NCI-H345 treated with DMSO at 0.1 percent for 48 hours (cell line): ENCODE data around the gene NLRC3.

ENCODE experiments used
- DNase-seq: peaks from one replicate; lab custom pipeline; 2025; ENCODE audit not compliant: unreplicated experiment; lab: John Stamatoyannopoulos, UW

NLRC3 gene

DNA sequence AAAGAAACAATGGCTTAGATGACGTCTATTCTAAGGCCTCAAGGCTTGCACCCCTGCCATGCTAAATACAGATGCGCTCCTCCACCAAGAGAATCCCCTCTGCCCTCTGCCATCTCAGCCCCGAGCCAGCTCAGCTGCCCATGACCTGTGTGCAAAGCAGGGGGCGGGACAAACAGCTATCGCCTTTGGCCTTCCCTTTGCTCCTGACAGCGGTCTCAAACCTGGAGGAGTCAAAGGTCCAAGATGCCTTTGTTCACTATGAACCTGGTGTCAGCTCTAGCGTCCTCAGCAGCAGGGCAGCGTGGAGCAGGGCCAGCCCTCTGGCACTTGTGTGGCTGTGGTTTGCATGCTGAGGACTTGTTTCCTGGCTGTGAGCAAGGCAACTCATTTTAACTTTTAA, 21.9 kb upstream of the NLRC3 start:
- DNase-seq: no peak

GRCh38 chr16:3598236-3598635, 21.0 kb upstream of the NLRC3 start:
- DNase-seq: no peak

GRCh38 chr16:3597676-3598075, 20.5 kb upstream of the NLRC3 start:
- no peak for DNase-seq

GRCh38 chr16:3597226-3597625, 20.0 kb upstream of the NLRC3 start:
- DNase-seq: no peak

- DNase-seq: no peak
These were observed 19.1 kb upstream of the NLRC3 start for GRCh38 chr16:3596101-3596861.

- DNase-seq: no peak
These were observed 18.4 kb upstream of the NLRC3 start for GRCh38 chr16:3595521-3596021.

DNA sequence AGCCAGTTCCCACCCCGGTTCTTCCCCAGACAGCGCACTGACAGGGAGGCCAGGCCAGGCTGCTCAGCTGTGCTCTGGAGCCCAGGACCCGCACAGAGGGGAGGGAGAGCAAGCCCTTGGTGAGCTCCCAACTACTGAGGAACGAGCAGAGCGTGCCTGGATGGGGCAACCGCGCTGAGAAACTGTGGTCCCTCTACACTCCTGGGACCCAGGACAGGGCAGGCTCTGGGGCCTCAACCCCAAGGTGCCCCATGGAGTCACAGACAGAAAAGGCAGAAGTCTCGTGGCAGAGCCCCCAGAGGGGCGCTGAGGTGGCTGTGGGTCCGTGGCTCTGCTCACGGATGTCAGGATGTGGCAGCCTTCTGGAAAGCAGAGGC, 17.9 kb upstream of the NLRC3 start:
- DNase-seq: no peak

DNA sequence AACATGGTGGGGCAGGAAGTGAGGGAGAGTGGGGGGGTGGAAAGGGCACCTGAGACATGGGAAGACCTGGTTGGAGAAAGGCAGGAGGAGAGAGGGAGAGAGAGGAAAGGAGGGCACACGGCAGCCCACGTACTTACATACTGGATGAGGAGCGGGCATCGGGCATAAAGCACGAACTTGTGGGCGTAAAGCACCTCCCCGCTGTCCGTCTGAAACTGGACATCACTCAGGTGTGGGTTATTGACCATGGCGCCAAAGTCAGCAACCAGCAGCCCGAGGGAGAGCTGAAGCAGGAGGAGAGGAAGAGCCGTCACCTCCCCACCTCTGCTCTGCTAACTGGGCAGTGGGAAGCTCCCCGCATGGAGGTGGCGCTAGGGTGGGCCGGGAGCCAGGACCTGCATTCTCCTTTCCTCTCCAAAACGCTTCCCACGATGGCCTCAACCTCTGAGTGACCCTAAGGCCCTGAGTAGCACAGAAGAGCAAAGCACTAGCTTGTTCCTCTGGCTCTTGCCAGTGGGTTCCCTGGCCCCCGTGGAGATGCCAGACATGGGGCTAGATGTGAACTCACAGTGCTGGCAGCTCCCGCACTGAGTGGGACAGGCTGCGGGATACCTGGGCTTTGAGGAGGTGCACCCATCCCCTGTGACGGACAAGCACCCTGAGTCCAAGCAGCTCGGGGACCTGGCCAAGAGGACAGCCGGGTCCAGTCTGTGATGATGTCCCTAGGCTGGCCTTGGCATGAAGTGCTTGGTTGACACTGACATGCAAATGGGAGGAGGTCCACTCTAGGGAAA, 17.3 kb upstream of the NLRC3 start:
- DNase-seq: no peak

- no peak for DNase-seq
These were observed 15.4 kb upstream of the NLRC3 start for GRCh38 chr16:3592559-3592958.

DNA sequence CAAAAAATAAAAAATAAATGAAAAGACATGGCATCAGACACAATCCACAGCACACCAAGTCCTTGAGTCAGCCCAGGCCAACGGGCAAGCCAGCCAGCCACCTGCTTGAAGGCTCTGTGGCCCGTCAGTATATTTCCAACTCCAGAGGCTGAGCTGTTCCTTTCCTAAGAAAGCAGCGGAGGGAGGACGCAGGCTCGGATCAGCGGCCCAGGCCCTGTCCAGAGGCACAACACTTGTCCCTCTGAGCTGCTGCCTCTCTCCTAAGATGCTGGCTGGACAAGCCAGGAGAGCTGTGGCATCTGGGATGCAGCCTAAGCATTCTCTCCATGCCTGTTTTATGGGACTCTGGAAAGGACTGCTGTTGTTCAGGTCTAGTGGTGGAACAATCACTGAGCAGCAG, 14.8 kb upstream of the NLRC3 start:
- DNase-seq: no peak

GRCh38 chr16:3591436-3591803, 14.2 kb upstream of the NLRC3 start:
- no peak for DNase-seq

DNA sequence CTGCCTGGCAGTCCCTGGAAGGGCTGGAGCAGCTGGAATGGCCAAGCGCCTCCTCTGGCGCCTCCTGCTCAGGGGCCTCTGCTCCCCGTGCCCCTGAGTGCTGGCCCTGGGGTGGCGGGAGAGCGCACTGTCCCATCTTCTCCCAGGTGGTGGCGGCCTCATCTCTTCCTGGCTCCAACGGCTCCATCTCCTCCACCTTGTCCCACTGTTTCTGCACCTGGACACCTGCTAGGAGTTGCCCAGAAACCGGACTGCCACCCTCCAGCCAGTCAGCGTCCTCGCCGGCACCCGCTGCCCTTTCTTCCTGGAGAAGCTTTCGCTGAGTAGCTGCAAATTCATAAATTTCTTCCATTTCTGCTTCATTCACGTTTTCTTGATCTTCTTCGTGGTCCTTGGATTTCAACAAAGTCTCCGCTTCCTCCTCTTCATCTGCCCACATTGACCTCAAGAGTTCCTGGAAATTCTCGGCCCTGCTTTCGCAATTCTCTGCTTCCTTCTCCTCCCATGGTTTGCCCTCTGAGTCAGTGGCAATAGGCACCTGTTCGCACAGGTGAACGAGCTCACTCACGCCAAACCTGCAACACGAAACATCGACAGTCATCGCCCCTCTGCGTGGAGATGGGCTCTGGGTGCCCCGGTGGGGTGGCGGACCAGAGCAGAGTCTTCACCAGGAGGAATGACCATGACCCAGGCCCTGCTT, 13.7 kb upstream of the NLRC3 start:
- no peak for DNase-seq

- no peak for DNase-seq
These were observed 12.9 kb upstream of the NLRC3 start for GRCh38 chr16:3589991-3590701.

DNA sequence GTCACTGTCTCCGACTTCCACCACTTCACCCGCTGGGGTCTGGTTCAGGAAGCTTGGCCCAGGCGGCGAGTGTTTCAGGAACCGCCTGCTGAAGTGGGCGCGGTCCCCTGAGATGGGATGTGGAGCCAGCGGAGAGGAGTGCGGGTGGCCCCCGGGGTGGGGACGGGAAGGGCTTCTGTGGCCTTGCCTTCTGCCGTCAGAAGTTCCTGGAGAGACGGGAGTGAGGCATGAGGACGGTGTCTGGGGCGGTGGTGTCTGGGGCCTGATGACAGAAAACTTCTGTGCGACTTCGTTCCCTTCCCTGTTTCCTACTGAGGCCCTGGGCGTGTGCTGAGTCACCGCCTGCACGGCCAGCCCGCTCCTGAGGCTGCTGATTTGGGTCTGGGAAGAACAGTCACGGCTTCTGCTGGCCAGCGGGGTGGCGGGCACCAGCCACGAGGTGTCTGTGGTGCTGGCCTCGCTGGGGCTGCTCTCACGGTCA, 12.3 kb upstream of the NLRC3 start:
- DNase-seq: no peak

GRCh38 chr16:3589001-3589400, 11.8 kb upstream of the NLRC3 start:
- DNase-seq: no peak

GRCh38 chr16:3587547-3588110, 10.4 kb upstream of the NLRC3 start:
- DNase-seq: no peak

DNA sequence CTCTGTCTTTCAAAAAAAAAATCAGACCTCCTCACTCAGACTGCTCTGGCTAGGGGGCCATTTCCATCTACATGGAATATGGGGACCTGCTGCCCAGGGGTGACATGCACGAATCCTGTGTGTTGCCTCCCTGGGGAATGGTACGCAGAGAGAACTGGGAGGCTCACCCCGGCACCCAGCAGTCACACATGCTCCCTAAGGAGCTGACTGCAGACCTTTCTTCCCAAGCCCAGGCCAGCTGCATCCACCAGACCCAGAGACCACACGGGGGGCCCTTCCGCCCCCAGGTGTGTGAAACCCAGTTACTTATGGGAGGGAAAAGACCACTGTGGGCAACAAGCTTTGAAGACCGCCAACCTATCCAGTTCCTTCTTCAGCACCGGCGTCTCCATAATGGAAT, 7.2 kb upstream of the NLRC3 start:
- DNase-seq: no peak

GRCh38 chr16:3583303-3584038, 6.3 kb upstream of the NLRC3 start:
- no peak for DNase-seq

GRCh38 chr16:3582276-3583165, 5.3 kb upstream of the NLRC3 start:
- DNase-seq: no peak
